HCT116 (cell line): ENCODE results near the gene GEN1. TPM values are rescaled to one million over a fixed set of nuclear protein-coding genes. Genes with fewer than 3 reads are reported as not detected.

ENCODE experiments used
- ATAC-seq: fragments of 200-7000 bp; cut with Tn5 transposase; 2 replicates; pipeline ENCODE4 v1.9.1; 2020; ENCODE audit warnings: mild to moderate bottlenecking, moderate library complexity
- BruUV-seq: library from RNA; stranded (reverse); fragments of 400-500 nt; replicated peaks from 2 replicates; lab custom pipeline; 2021; lab: Mats Ljungman, UMichigan
- CTCF ChIA-PET: fragments of 300-600 bp; sonication (Branson Sonifier 250); formaldehyde crosslinking; loops from one replicate; lab custom pipeline; 2021; ENCODE audit warnings: antibody characterized with exemption; lab: Charles Lee
- POLR2A ChIA-PET: fragments of 300-600, 350-600 bp; sonication (Branson Sonifier 250); formaldehyde crosslinking; loops from one replicate; lab custom pipeline; 2021; ENCODE audit warnings: antibody characterized with exemption; lab: Charles Lee
- RAD21 ChIA-PET, 2 experiments: fragments of 300-600 bp; sonication (Branson Sonifier 250); formaldehyde crosslinking; loops; one replicate each; lab custom pipeline; 2023; ENCODE audit warnings: low total read pairs in 2 of 2; ENCODE audit not compliant: uncharacterized antibody in 2 of 2, unreplicated experiment in 2 of 2, low non-redundant PET in 1 of 2; lab: Charles Lee
- DNase-seq: peaks from one replicate; pipeline ENCODE4 v3.0.0-alpha.2; 2010; ENCODE audit warnings: low read depth, low spot score
- H2AFZ ChIP-seq: fragments of 200-600 bp; shearing (Covaris generic), sonication (generic); 2 replicates; pipeline ENCODE4 v1.6.1; 2017; ENCODE audit warnings: low read depth, mixed run types, mixed read lengths, antibody characterized with exemption, low read length; ENCODE audit not compliant: poor library complexity, severe bottlenecking
- H3K27ac ChIP-seq: 2 replicates; pipeline ENCODE4 v1.5.1; 2012; ENCODE audit warnings: low read depth, low read length
- H3K27me3 ChIP-seq: fragments of 200-600 bp; sonication (generic); 2 replicates; pipeline ENCODE4 v1.6.1; 2016; ENCODE audit warnings: mixed run types, low read length, mixed read lengths; ENCODE audit not compliant: insufficient read depth
- H3K36me3 ChIP-seq, 2 experiments: fragments of 200-500 bp in 1 of 2; fragments of 200-600 bp in 1 of 2; sonication (Bioruptor generic) in 1 of 2; sonication (generic) in 1 of 2; 2 replicates each; pipeline versions ENCODE4 v1.5.1 to v1.6.1; 2014 to 2016; ENCODE audit warnings: low read length in 2 of 2, inconsistent platforms in 1 of 2, mixed read lengths in 1 of 2, mixed run types in 1 of 2; ENCODE audit not compliant: insufficient read depth in 2 of 2, control insufficient read depth in 1 of 2
- H3K4me1 ChIP-seq, 2 experiments: fragments of 200-600 bp in 1 of 2; sonication (generic) in 1 of 2; 2 replicates each; pipeline versions ENCODE4 v1.5.1 to v1.6.1; 2012 to 2017; ENCODE audit warnings: low read length in 2 of 2, inconsistent platforms in 1 of 2, mild to moderate bottlenecking in 1 of 2, mixed read lengths in 1 of 2, mixed run types in 1 of 2, moderate library complexity in 1 of 2; ENCODE audit not compliant: insufficient read depth in 2 of 2, control insufficient read depth in 1 of 2
- H3K4me2 ChIP-seq: fragments of 200-600 bp; sonication (generic); 2 replicates; pipeline ENCODE4 v1.6.1; 2017; ENCODE audit warnings: mixed run types, low read length, mixed read lengths
- H3K4me3 ChIP-seq, 2 experiments: fragments of 200-600 bp in 1 of 2; sonication (generic) in 1 of 2; replicated peaks in 1 of 2; 2 replicates each; pipeline ENCODE4 v1.5.1; 2011 to 2016; ENCODE audit warnings: low read length in 2 of 2, control low read depth in 1 of 2, low read depth in 1 of 2, mild to moderate bottlenecking in 1 of 2, mixed read lengths in 1 of 2, mixed run types in 1 of 2
- H3K79me2 ChIP-seq: fragments of 200-600 bp; sonication (generic); 2 replicates; pipeline ENCODE4 v1.6.1; 2017; ENCODE audit warnings: mild to moderate bottlenecking, mixed run types, low read length, moderate library complexity, mixed read lengths; ENCODE audit not compliant: insufficient read depth
- H3K9ac ChIP-seq: fragments of 200-600 bp; sonication (generic); 2 replicates; pipeline ENCODE4 v1.6.1; 2016; ENCODE audit warnings: low read length, mixed read lengths
- H3K9me2 ChIP-seq: fragments of 200-600 bp; sonication (generic), shearing (Covaris generic); 2 replicates; pipeline ENCODE4 v1.6.1; 2017; ENCODE audit warnings: mixed run types, mild to moderate bottlenecking, moderate library complexity; ENCODE audit not compliant: insufficient read depth
- H3K9me3 ChIP-seq, 2 experiments: fragments of 200-500 bp in 1 of 2; fragments of 200-600 bp in 1 of 2; sonication (Bioruptor generic) in 1 of 2; sonication (generic) in 1 of 2; 2 replicates each; pipeline ENCODE4 v1.6.1; 2014 to 2017; ENCODE audit warnings: low read length in 2 of 2, mixed read lengths in 2 of 2, inconsistent platforms in 1 of 2, low read depth in 1 of 2, mild to moderate bottlenecking in 1 of 2, mixed run types in 1 of 2, moderate library complexity in 1 of 2; ENCODE audit not compliant: control insufficient read depth in 1 of 2, insufficient read depth in 1 of 2
- H4K20me1 ChIP-seq: fragments of 200-600 bp; sonication (generic), shearing (Covaris generic); 2 replicates; pipeline ENCODE4 v1.6.1; 2017; ENCODE audit warnings: mixed run types, mild to moderate bottlenecking, moderate library complexity; ENCODE audit not compliant: insufficient read depth
- CBX3 ChIP-seq: IDR thresholded peaks from 2 replicates; pipeline ENCODE4 v1.6.1; 2012; ENCODE audit warnings: low read depth
- CEBPB ChIP-seq: IDR thresholded peaks from 2 replicates; pipeline ENCODE4 v1.6.1; 2012; ENCODE audit warnings: low read depth
- EGR1 ChIP-seq: IDR thresholded peaks from 2 replicates; pipeline ENCODE4 v1.6.1; 2012; ENCODE audit warnings: low read depth
- EZH2 ChIP-seq: fragments of 200-600 bp; sonication (generic); IDR thresholded peaks from 2 replicates; pipeline ENCODE4 v1.6.1; 2017; ENCODE audit warnings: antibody characterized with exemption, mixed run types
- FOSL1 ChIP-seq: IDR thresholded peaks from 2 replicates; pipeline ENCODE4 v1.6.1; 2012; ENCODE audit warnings: low read depth
- POLR2AphosphoS5 ChIP-seq: IDR thresholded peaks from 2 replicates; pipeline ENCODE4 v1.6.1; 2011; ENCODE audit warnings: mild to moderate bottlenecking, low read depth, low read length, moderate library complexity
- RAD21 ChIP-seq: IDR thresholded peaks from 2 replicates; pipeline ENCODE4 v1.6.1; 2012; ENCODE audit warnings: low read depth, mild to moderate bottlenecking
- SIN3A ChIP-seq: IDR thresholded peaks from 2 replicates; pipeline ENCODE4 v1.6.1; 2012; ENCODE audit warnings: low read depth
- SP1 ChIP-seq: IDR thresholded peaks from 2 replicates; pipeline ENCODE4 v1.6.1; 2012; ENCODE audit warnings: low read depth
- SRF ChIP-seq: IDR thresholded peaks from 2 replicates; pipeline ENCODE4 v1.6.1; 2012; ENCODE audit warnings: low read depth
- TCF7L2 ChIP-seq: IDR thresholded peaks from 2 replicates; pipeline ENCODE4 v1.7.0; 2011; ENCODE audit warnings: borderline replicate concordance, inconsistent platforms; ENCODE audit not compliant: insufficient read depth, insufficient read length; ENCODE audit errors: extremely low read depth
- YY1 ChIP-seq: IDR thresholded peaks from 2 replicates; pipeline ENCODE4 v1.6.1; 2011; ENCODE audit warnings: low read length, low read depth, moderate library complexity, mild to moderate bottlenecking; ENCODE audit not compliant: insufficient replicate concordance; ENCODE audit errors: extremely low read depth
- ZFX ChIP-seq: fragments of 450-650 bp; IDR thresholded peaks from 2 replicates; pipeline ENCODE4 v1.6.1; 2017
- intact Hi-C: fragments of 100-400 bp; cut with micrococcal nuclease; formaldehyde crosslinking; loops from 2 replicates; pipeline ENCODE4 v1.10.0; 2022
- total RNA-seq: library from RNA; stranded (reverse); gene quantifications from one replicate; pipeline ENCODE4 v1.2.1, GENCODE V29; 2021; ENCODE audit not compliant: unreplicated experiment
- TF ChIP-seq, protein P1 (sequence below), 3 experiments: fragments of 200-600 bp in 1 of 3; sonication (generic) in 1 of 3; IDR thresholded peaks in 2 of 3; conservative IDR thresholded peaks in 1 of 3; 2 replicates each; pipeline ENCODE4 v1.5.1; 2012 to 2017; ENCODE audit warnings: low read depth in 2 of 3, low read length in 2 of 3, antibody characterized with exemption in 1 of 3, borderline replicate concordance in 1 of 3, control low read depth in 1 of 3, mild to moderate bottlenecking in 1 of 3, mixed read lengths in 1 of 3, mixed run types in 1 of 3, moderate library complexity in 1 of 3; ENCODE audit not compliant: insufficient read depth in 1 of 3
- TF ChIP-seq, protein P2 (sequence below): IDR thresholded peaks from 2 replicates; pipeline ENCODE4 v1.6.1; 2012; ENCODE audit warnings: low read depth

Gene GEN1
- total RNA-seq, 1 experiment from 2014 or later = 19.7 TPM

DNA sequence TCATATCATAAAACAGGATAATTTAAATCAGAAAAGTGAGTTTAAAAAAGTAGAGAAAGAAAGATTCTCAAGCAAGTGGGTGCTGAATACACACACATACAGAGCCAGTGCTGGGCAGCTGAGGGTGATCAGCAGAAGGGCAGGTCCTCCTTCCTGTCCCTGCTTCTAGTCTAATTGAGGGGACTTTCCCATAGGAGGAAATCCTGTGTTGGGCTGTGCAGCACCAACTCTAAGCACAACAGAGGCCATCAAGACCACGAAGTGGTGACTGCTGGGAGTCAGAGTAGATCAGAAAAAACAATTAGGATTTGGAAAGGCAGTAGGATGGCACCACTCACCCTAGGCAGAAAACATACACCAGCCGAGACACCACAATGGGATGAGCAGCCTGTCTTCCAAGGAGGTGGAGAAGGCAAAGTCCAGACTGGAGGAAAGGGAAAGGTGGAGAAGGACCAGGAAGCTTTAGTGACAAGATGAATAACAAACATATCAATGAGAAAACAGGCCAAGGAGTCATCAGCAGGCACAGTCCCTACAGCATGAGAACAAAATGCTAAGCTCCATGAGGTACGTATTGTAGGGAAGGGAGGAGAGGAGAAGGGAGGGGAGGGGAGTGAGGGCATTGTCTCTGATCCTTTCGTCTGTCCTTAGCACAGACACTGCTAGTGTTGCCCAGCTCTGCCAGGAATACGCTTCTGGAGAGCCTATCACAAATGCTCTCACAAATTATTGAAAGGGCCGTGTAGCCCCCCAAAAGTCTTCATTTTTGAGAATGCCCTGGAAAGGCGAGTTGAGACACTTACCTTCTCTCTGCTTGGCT, 45.6 kb downstream of the GEN1 start:
- TF ChIP-seq TCF7L2 = no peak
- TF ChIP-seq EZH2 = no peak
- TF ChIP-seq CBX3 = no peak
- TF ChIP-seq, protein P1, sequence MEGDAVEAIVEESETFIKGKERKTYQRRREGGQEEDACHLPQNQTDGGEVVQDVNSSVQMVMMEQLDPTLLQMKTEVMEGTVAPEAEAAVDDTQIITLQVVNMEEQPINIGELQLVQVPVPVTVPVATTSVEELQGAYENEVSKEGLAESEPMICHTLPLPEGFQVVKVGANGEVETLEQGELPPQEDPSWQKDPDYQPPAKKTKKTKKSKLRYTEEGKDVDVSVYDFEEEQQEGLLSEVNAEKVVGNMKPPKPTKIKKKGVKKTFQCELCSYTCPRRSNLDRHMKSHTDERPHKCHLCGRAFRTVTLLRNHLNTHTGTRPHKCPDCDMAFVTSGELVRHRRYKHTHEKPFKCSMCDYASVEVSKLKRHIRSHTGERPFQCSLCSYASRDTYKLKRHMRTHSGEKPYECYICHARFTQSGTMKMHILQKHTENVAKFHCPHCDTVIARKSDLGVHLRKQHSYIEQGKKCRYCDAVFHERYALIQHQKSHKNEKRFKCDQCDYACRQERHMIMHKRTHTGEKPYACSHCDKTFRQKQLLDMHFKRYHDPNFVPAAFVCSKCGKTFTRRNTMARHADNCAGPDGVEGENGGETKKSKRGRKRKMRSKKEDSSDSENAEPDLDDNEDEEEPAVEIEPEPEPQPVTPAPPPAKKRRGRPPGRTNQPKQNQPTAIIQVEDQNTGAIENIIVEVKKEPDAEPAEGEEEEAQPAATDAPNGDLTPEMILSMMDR (IDR thresholded peaks at IDR 0.05 in 2 of 3, conservative IDR thresholded peaks at IDR 0.05 in 1 of 3; ENCODE audit: borderline replicate concordance in 1 of 3, insufficient read depth in 1 of 3, low read depth in 2 of 3, low read length in 2 of 3) = no peak
- TF ChIP-seq RAD21 = no peak
- no peak for TF ChIP-seq FOSL1
- no peak for TF ChIP-seq CEBPB
- no peak for TF ChIP-seq SIN3A
- no peak for TF ChIP-seq SRF
- no peak for TF ChIP-seq EGR1
- TF ChIP-seq YY1 = no peak
- TF ChIP-seq SP1 = no peak
- TF ChIP-seq, protein P2, sequence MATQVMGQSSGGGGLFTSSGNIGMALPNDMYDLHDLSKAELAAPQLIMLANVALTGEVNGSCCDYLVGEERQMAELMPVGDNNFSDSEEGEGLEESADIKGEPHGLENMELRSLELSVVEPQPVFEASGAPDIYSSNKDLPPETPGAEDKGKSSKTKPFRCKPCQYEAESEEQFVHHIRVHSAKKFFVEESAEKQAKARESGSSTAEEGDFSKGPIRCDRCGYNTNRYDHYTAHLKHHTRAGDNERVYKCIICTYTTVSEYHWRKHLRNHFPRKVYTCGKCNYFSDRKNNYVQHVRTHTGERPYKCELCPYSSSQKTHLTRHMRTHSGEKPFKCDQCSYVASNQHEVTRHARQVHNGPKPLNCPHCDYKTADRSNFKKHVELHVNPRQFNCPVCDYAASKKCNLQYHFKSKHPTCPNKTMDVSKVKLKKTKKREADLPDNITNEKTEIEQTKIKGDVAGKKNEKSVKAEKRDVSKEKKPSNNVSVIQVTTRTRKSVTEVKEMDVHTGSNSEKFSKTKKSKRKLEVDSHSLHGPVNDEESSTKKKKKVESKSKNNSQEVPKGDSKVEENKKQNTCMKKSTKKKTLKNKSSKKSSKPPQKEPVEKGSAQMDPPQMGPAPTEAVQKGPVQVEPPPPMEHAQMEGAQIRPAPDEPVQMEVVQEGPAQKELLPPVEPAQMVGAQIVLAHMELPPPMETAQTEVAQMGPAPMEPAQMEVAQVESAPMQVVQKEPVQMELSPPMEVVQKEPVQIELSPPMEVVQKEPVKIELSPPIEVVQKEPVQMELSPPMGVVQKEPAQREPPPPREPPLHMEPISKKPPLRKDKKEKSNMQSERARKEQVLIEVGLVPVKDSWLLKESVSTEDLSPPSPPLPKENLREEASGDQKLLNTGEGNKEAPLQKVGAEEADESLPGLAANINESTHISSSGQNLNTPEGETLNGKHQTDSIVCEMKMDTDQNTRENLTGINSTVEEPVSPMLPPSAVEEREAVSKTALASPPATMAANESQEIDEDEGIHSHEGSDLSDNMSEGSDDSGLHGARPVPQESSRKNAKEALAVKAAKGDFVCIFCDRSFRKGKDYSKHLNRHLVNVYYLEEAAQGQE = no peak
- TF ChIP-seq ZFX = no peak
- no peak for TF ChIP-seq POLR2AphosphoS5
- no peak for ATAC-seq
- H4K20me1 ChIP-seq = no peaks in the 10 kb centered on the region

More for the DNA sequence above, 45.6 kb downstream of the GEN1 start:
- no peaks in the 10 kb centered on the region for H3K36me3 ChIP-seq
- peaks cover 21% of the 10 kb centered on the region for H3K27me3 ChIP-seq
- CTCF ChIA-PET = no interaction called here
- POLR2A ChIA-PET = no interaction called here
- H3K4me3 ChIP-seq = no peak overlapping the region
- no peaks in the 10 kb centered on the region for H3K9me3 ChIP-seq
- no peak overlapping the region for H3K4me2 ChIP-seq
- H3K9me2 ChIP-seq = no peaks in the 10 kb centered on the region
- no peaks in the 10 kb centered on the region for H3K4me1 ChIP-seq
- DNase-seq = no peak
- intact Hi-C loops = no loop called here
- no peak overlapping the region for H2AFZ ChIP-seq
- H3K27ac ChIP-seq = no peak overlapping the region
- RAD21 ChIA-PET = no interaction called here
- no peak overlapping the region for H3K9ac ChIP-seq
- no TSS peak for BruUV-seq
- H3K79me2 ChIP-seq = no peaks in the 10 kb centered on the region
